A673 (cell line): ENCODE data around the gene CLASP1. TPM values are rescaled to one million over a fixed set of nuclear protein-coding genes. Genes with fewer than 3 reads are reported as not detected.

Experiments
- BruUV-seq: library from RNA; stranded (reverse); fragments of 400-500 nt; replicated peaks from 2 replicates; lab custom pipeline; 2021; lab: Mats Ljungman, UMichigan
- CTCF ChIA-PET: fragments of 300-600 bp; sonication (Branson Sonifier 250); formaldehyde crosslinking; loops from one replicate; lab custom pipeline; 2022; ENCODE audit warnings: antibody characterized with exemption; lab: Charles Lee
- POLR2A ChIA-PET: fragments of 300-600 bp; sonication (Branson Sonifier 250); formaldehyde crosslinking; loops from one replicate; lab custom pipeline; 2022; ENCODE audit warnings: antibody characterized with exemption; ENCODE audit not compliant: low non-redundant PET; lab: Charles Lee
- DNase-seq: peaks from one replicate; pipeline ENCODE4 v3.0.0-alpha.2; 2015; ENCODE audit warnings: low spot score
- H3K27ac ChIP-seq: fragments of 200-600 bp; sonication (generic); 2 replicates; pipeline ENCODE4 v1.5.1; 2016; ENCODE audit warnings: mixed run types, low read depth, mild to moderate bottlenecking, mixed read lengths, antibody characterized with exemption, low read length; ENCODE audit not compliant: poor library complexity, severe bottlenecking
- H3K27me3 ChIP-seq: fragments of 200-600 bp; sonication (generic); replicated peaks from 2 replicates; pipeline ENCODE4 v1.6.1; 2017; ENCODE audit warnings: mixed run types, low read depth, mild to moderate bottlenecking, mixed read lengths, antibody characterized with exemption, low read length; ENCODE audit not compliant: insufficient read depth, poor library complexity
- H3K36me3 ChIP-seq: fragments of 200-600 bp; sonication (generic); 2 replicates; pipeline ENCODE4 v1.6.1; 2016; ENCODE audit warnings: mixed run types, mild to moderate bottlenecking, mixed read lengths, antibody characterized with exemption, low read length; ENCODE audit not compliant: insufficient read depth, poor library complexity, severe bottlenecking
- H3K4me1 ChIP-seq: fragments of 200-600 bp; sonication (generic); 2 replicates; pipeline ENCODE4 v1.6.1; 2017; ENCODE audit warnings: mixed run types, mild to moderate bottlenecking, mixed read lengths, antibody characterized with exemption, low read length; ENCODE audit not compliant: insufficient read depth, poor library complexity, severe bottlenecking
- H3K4me3 ChIP-seq: fragments of 200-600 bp; sonication (generic); 2 replicates; pipeline ENCODE4 v1.5.1; 2016; ENCODE audit warnings: low read depth, mixed run types, mild to moderate bottlenecking, mixed read lengths, low read length; ENCODE audit not compliant: poor library complexity, severe bottlenecking
- H3K9me3 ChIP-seq: fragments of 200-600 bp; sonication (generic); 2 replicates; pipeline ENCODE4 v1.6.1; 2016; ENCODE audit warnings: mixed run types, low read depth, mild to moderate bottlenecking, mixed read lengths, antibody characterized with exemption, low read length; ENCODE audit not compliant: poor library complexity, severe bottlenecking
- EZH2 ChIP-seq: fragments of 200-600 bp; sonication (generic); IDR thresholded peaks from 2 replicates; pipeline ENCODE4 v1.6.1; 2017; ENCODE audit warnings: borderline replicate concordance, low read depth, mild to moderate bottlenecking, mixed read lengths, antibody characterized with exemption, low read length; ENCODE audit not compliant: poor library complexity, severe bottlenecking
- intact Hi-C: fragments of 100-400 bp; cut with micrococcal nuclease; formaldehyde crosslinking; loops from one replicate; pipeline ENCODE4 v1.10.0; 2022; ENCODE audit not compliant: unreplicated experiment
- total RNA-seq: library from RNA; stranded (reverse); gene quantifications from 2 replicates; pipeline ENCODE4 v1.2.3, GENCODE V29; 2021
- TF ChIP-seq, protein P1 (sequence below): fragments of 300-800, 200-600 bp; sonication (generic); conservative IDR thresholded peaks from 2 replicates; pipeline ENCODE4 v1.5.1; 2017; ENCODE audit warnings: low read depth, mild to moderate bottlenecking, antibody characterized with exemption, low read length, moderate library complexity, mixed read lengths

The CLASP1 gene
- total RNA-seq, 1 experiment from 2014 or later = 69.1 TPM

- Histone ChIP-seq H3K4me1 (peaks cover 70% of the 10 kb centered on the region), H3K27me3 (no peaks in the 10 kb centered on the region), H3K27ac (no peak overlapping the region), H3K4me3 (no peak overlapping the region), H3K9me3 (no peaks in the 10 kb centered on the region), H3K36me3 (peaks cover 1% of the 10 kb centered on the region)
- POLR2A ChIA-PET = no interaction called here
- intact Hi-C loops = no loop called here
- DNase-seq = no peak
- BruUV-seq = no TSS peak
- TF ChIP-seq, protein P1, sequence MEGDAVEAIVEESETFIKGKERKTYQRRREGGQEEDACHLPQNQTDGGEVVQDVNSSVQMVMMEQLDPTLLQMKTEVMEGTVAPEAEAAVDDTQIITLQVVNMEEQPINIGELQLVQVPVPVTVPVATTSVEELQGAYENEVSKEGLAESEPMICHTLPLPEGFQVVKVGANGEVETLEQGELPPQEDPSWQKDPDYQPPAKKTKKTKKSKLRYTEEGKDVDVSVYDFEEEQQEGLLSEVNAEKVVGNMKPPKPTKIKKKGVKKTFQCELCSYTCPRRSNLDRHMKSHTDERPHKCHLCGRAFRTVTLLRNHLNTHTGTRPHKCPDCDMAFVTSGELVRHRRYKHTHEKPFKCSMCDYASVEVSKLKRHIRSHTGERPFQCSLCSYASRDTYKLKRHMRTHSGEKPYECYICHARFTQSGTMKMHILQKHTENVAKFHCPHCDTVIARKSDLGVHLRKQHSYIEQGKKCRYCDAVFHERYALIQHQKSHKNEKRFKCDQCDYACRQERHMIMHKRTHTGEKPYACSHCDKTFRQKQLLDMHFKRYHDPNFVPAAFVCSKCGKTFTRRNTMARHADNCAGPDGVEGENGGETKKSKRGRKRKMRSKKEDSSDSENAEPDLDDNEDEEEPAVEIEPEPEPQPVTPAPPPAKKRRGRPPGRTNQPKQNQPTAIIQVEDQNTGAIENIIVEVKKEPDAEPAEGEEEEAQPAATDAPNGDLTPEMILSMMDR = no peak
- TF ChIP-seq EZH2 = no peak
- CTCF ChIA-PET = no interaction called here
These were observed 173.3 kb downstream of the CLASP1 start for GRCh38 chr2:121475811-121476571.

DNA sequence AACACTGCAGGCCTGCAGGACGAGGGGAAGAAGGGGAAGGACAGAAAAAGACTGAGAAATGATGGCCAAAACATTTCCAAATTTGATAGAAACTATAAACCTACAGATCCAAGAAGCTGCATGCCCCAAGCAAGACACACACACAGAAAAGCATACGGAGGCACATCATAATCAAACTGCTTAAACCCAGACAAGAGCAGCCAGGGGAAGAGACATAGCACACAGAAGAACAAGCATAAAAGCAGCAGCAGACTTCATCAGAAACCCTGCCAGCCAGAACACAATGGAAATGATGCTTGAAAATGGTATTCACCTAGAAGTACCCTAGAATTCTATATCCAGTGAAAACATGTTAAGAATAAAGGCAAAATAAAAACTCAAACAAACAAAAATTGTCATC, 175.8 kb downstream of the CLASP1 start:
- no peaks in the 10 kb centered on the region for H3K9me3 ChIP-seq
- no peaks in the 10 kb centered on the region for H3K27me3 ChIP-seq
- peak overlapping the region; percentile 75 for H3K27ac ChIP-seq
- CTCF ChIA-PET = no interaction called here
- H3K4me1 ChIP-seq = peaks cover 53% of the 10 kb centered on the region
- intact Hi-C loops = no loop called here
- no peak for DNase-seq
- H3K36me3 ChIP-seq = peaks cover 16% of the 10 kb centered on the region
- TF ChIP-seq EZH2 = no peak
- TF ChIP-seq, protein P1 = no peak
- POLR2A ChIA-PET = no interaction called here
- H3K4me3 ChIP-seq = no peak overlapping the region
- BruUV-seq = no TSS peak

DNA sequence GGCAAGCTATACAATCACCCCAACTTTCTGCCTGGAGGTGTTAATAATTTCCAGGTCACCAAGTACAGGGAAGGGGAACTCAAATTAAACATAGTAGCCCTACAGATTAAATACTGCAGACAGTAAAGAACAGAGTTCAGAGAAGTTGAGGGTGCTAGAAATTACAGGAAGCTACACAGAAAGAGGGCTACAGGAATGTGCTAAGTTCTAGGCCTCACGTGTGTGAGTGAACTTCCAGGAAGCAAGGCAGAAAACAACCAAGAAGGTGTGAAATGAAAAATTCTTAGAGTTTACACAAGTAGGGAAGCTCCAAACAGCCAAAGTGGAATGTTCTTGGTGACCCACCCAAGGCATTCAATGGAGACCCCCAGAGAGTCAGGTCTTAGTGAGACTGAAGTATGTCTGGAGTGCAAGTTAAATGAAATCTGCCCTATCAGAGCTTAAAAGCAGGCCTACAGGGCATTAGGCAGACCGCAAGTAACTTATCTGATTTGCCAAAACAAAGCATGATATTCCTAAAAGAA, 176.7 kb downstream of the CLASP1 start:
- Histone ChIP-seq H3K4me3 (no peak overlapping the region), H3K9me3 (no peaks in the 10 kb centered on the region), H3K27me3 (no peaks in the 10 kb centered on the region), H3K36me3 (peaks cover 20% of the 10 kb centered on the region), H3K27ac (peak overlapping the region; percentile 75), H3K4me1 (peaks cover 49% of the 10 kb centered on the region)
- BruUV-seq = no TSS peak
- TF ChIP-seq EZH2 = no peak
- ChIA-PET POLR2A (no interaction called here), CTCF (no interaction called here)
- DNase-seq = no peak
- intact Hi-C loops = no loop called here
